Right atrium auricular region (tissue), 2 donors: ENCODE measurements around the gene RASSF1. TPM values are rescaled to one million over a fixed set of nuclear protein-coding genes. Genes with fewer than 3 reads are reported as not detected.
A peak's percentile ranks its signal among the peaks of the same experiment; 100 is the strongest.
"Not testable (repeated sequence)": the region's sequence is repeated elsewhere in the genome, so short reads cannot be mapped to it uniquely, and the experiment has no call there.

Source experiments
- DNase-seq: peaks from one replicate; pipeline ENCODE4 v3.0.0-alpha.2; 2019; ENCODE audit warnings: low spot score
- H3K27ac ChIP-seq, 2 donors: fragments of 200-600 bp; sonication (generic); 1 replicate in 1 of 2; 2 replicates in 1 of 2; pipeline ENCODE4 v1.5.1; 2016 to 2019
- H3K27me3 ChIP-seq, 2 donors: fragments of 200-600 bp; sonication (generic); one replicate each; pipeline versions ENCODE4 v1.5.1 to v1.6.0; 2017 to 2019
- H3K36me3 ChIP-seq: fragments of 200-600 bp; sonication (generic); one replicate; pipeline ENCODE4 v1.5.1; 2016
- H3K4me1 ChIP-seq, 2 donors: fragments of 200-600 bp; sonication (generic); one replicate each; pipeline versions ENCODE4 v1.5.1 to v1.6.0; 2017 to 2019
- H3K4me3 ChIP-seq, 2 donors: fragments of 200-600 bp; sonication (generic); 1 replicate in 1 of 2; 2 replicates in 1 of 2; pipeline ENCODE4 v1.5.1; 2017 to 2019; ENCODE audit warnings: mild to moderate bottlenecking in 1 of 2, moderate library complexity in 1 of 2
- H3K9me3 ChIP-seq, 2 donors: fragments of 200-600 bp; sonication (generic); one replicate each; pipeline ENCODE4 v1.5.1; 2019
- total RNA-seq, 2 donors: library from RNA; depleted of rRNA; stranded (reverse); fragments of >200 nt; gene quantifications; one replicate each; pipeline ENCODE4 v1.1.0, GENCODE V29; 2016
- TF ChIP-seq, protein P1 (sequence below), 2 donors: fragments of 200-600 bp; sonication (generic); IDR thresholded peaks; one replicate each; pipeline ENCODE4 v1.5.1; 2019; ENCODE audit warnings: antibody characterized with exemption in 2 of 2

The RASSF1 gene
- total RNA-seq, 2 donors from 2014 or later = 18.6 to 25.9 TPM

DNA sequence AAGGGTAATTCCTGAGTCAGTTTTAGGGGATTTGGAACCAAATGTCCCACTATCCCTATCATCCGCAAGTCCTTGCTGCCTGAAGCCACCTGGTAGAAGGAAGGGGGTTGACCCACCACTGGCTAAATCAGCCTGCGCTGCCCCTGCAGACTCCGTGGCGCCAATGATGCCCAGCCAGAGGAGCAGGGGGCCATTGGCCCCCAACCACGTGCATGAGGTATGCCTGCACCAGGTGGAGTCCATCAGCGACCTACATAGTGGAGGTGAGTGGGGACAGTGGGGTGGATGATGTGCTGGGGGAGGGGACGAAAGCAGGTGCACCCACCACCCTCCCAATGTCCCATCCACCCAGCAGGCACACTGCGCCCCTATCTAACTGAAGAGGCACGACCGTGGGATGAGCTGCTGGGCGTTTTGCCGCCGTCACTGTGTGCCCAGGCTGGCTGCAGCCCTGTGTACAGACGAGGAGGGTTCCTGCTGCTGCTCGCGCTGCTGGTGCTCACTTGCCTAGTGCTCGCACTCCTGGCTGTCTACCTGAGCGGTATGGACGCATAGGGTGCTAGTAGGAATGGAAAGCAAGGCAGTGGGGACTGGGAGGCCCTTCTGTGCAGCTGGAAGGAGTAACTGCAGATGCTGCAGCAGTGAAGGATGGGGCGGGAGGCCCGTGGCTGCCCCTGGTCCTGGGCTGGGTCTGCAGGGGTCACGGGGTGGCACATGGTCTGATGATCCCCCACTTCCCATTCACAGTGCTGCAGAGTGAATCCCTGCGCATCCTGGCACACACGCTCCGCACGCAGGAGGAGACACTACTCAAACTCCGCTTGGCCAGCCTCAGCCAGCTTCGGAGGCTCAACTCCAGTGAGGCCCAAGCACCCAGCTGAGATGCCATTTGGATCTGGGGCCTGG lies 54.1 kb downstream of the RASSF1 start:
- no peak overlapping the region for H3K4me3 ChIP-seq
- TF ChIP-seq, protein P1, sequence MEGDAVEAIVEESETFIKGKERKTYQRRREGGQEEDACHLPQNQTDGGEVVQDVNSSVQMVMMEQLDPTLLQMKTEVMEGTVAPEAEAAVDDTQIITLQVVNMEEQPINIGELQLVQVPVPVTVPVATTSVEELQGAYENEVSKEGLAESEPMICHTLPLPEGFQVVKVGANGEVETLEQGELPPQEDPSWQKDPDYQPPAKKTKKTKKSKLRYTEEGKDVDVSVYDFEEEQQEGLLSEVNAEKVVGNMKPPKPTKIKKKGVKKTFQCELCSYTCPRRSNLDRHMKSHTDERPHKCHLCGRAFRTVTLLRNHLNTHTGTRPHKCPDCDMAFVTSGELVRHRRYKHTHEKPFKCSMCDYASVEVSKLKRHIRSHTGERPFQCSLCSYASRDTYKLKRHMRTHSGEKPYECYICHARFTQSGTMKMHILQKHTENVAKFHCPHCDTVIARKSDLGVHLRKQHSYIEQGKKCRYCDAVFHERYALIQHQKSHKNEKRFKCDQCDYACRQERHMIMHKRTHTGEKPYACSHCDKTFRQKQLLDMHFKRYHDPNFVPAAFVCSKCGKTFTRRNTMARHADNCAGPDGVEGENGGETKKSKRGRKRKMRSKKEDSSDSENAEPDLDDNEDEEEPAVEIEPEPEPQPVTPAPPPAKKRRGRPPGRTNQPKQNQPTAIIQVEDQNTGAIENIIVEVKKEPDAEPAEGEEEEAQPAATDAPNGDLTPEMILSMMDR (IDR thresholded peaks at IDR 0.05) = no peak
- H3K9me3 ChIP-seq = no peaks in the 10 kb centered on the region
- no peaks in the 10 kb centered on the region for H3K27me3 ChIP-seq
- H3K27ac ChIP-seq = peak overlapping the region; percentile 55 to 67
- H3K36me3 ChIP-seq = peaks cover 38% of the 10 kb centered on the region
- H3K4me1 ChIP-seq = peaks cover 0 to 41% of the 10 kb centered on the region in 2 donors
- no peak for DNase-seq

DNA sequence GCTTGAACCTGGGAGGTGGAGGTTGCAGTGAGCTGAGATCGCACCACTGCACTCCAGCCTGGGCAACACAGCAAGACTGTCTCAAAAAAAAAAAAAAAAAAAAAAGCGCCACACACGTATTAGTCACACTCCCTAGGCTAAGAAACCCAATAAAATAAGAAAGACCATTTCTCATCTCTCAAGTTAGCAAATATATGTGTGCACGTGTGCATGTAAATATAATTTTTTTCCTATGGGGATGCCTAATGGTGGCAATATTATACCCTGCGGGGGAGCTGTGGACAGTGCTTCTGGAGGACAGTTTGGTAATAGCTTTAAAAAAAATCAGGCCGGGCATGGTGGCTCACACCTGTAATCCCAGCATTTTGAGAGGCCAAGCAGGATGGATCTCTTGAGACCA lies 56.5 kb downstream of the RASSF1 start:
- not testable (repeated sequence) for DNase-seq, H3K4me3 ChIP-seq, H3K9me3 ChIP-seq, H3K27me3 ChIP-seq, H3K27ac ChIP-seq
- H3K4me1 ChIP-seq = peaks cover 0 to 34% of the 10 kb centered on the region in 2 donors
- H3K36me3 ChIP-seq = peaks cover 23% of the 10 kb centered on the region

Other genes with a start within 250 kb of the RASSF1 start
- 10 to 100 TPM in 1 of 2 donors, 1 to 10 TPM in 1; 6.3 to 18.7 TPM for gene SEMA3F, start 185.5 kb downstream of the RASSF1 start, total RNA-seq
- gene GNAT1, start 149.2 kb downstream of the RASSF1 start, total RNA-seq = not detected
- gene SLC38A3, start 135.6 kb downstream of the RASSF1 start, total RNA-seq = 1 to 10 TPM; 2.4 to 7.9 TPM
- 100 to 1,000 TPM in 1 of 2 donors, 10 to 100 TPM in 1; 72.1 to 127 TPM for gene GNAI2, start 104.6 kb downstream of the RASSF1 start, total RNA-seq
- 10 to 100 TPM; 15.4 to 20.0 TPM for gene SEMA3B, start 71.7 kb downstream of the RASSF1 start, total RNA-seq
- 10 to 100 TPM in 1 of 2 donors, 1 to 10 TPM in 1; 9.0 to 10.6 TPM for gene LSMEM2, start 61.7 kb downstream of the RASSF1 start, total RNA-seq
- gene IFRD2, start 48.4 kb downstream of the RASSF1 start, total RNA-seq = 10 to 100 TPM; 51.0 to 58.5 TPM
- 1 to 10 TPM in 1 of 2 donors, under 1 TPM in 1; 0.74 to 3.5 TPM for gene HYAL3, start 41.4 kb downstream of the RASSF1 start, total RNA-seq
- 10 to 100 TPM in 1 of 2 donors, 1 to 10 TPM in 1; 9.0 to 10.7 TPM for gene NAA80, start 41.4 kb downstream of the RASSF1 start, total RNA-seq
- 10 to 100 TPM; 38.1 to 40.8 TPM for gene HYAL1, start 37.3 kb downstream of the RASSF1 start, total RNA-seq
- 100 to 1,000 TPM; 129 to 198 TPM for gene HYAL2, start 18.1 kb downstream of the RASSF1 start, total RNA-seq
- 10 to 100 TPM; 23.4 to 29.6 TPM for gene TUSC2, start 12.6 kb downstream of the RASSF1 start, total RNA-seq
- gene ZMYND10, start 4.9 kb upstream of the RASSF1 start, total RNA-seq = under 1 TPM; 0.26 to 0.31 TPM
- gene NPRL2, start 9.9 kb upstream of the RASSF1 start, total RNA-seq = 10 to 100 TPM; 12.5 to 20.3 TPM
- 10 to 100 TPM; 11.7 to 11.9 TPM for gene CYB561D2, start 10.0 kb upstream of the RASSF1 start, total RNA-seq
- gene TMEM115, start 18.7 kb upstream of the RASSF1 start, total RNA-seq = 10 to 100 TPM; 37.1 to 47.4 TPM
- gene CACNA2D2, start 162.8 kb upstream of the RASSF1 start, total RNA-seq = 1 to 10 TPM; 3.7 to 6.2 TPM
- gene C3orf18, start 226.9 kb upstream of the RASSF1 start, total RNA-seq = 10 to 100 TPM; 25.6 to 34.8 TPM
- 1 to 10 TPM; 7.2 to 9.6 TPM for gene HEMK1, start 228.7 kb upstream of the RASSF1 start, total RNA-seq